Chondrocyte (in vitro differentiated cells): ENCODE measurements around the gene RPRML. TPM values are rescaled to one million over a fixed set of nuclear protein-coding genes. Genes with fewer than 3 reads are reported as not detected.

ENCODE experiments used
- DNase-seq: peaks from one replicate; pipeline ENCODE4 v3.0.0; 2021; ENCODE audit warnings: mixed read lengths, low spot score
- H3K27ac Mint-ChIP-seq: one replicate; pipeline ENCODE4 v1.8.0; 2021; ENCODE audit warnings: mild to moderate bottlenecking, moderate library complexity, mixed read lengths; ENCODE audit not compliant: unreplicated experiment
- H3K27me3 Mint-ChIP-seq: 2 replicates; pipeline ENCODE4 v1.8.0; 2021; ENCODE audit warnings: low read depth, mixed read lengths
- H3K36me3 Mint-ChIP-seq: 2 replicates; pipeline ENCODE4 v1.8.0; 2021; ENCODE audit warnings: low read depth, mixed read lengths
- H3K4me1 Mint-ChIP-seq: 2 replicates; pipeline ENCODE4 v1.8.0; 2021; ENCODE audit warnings: low read depth, mild to moderate bottlenecking, mixed read lengths
- H3K4me3 Mint-ChIP-seq: one replicate; pipeline ENCODE4 v1.8.0; 2021; ENCODE audit warnings: mild to moderate bottlenecking, moderate library complexity, mixed read lengths; ENCODE audit not compliant: unreplicated experiment
- H3K9me3 Mint-ChIP-seq: 2 replicates; pipeline ENCODE4 v1.8.0; 2021; ENCODE audit warnings: low read depth, mixed read lengths
- CTCF ChIP-seq: fragments of 200-600 bp; sonication (generic); IDR thresholded peaks from 2 replicates; pipeline ENCODE4 v1.5.0; 2021; ENCODE audit warnings: antibody characterized with exemption, mild to moderate bottlenecking, moderate library complexity
- total RNA-seq: library from RNA; stranded (reverse); gene quantifications from 3 replicates; pipeline ENCODE4 v1.2.1, GENCODE V29; 2021

RPRML gene
- total RNA-seq, 1 donor from 2014 or later: not detected

GRCh38 chr17:46975287-46975686 is 3.8 kb downstream of the RPRML start:
- Mint-ChIP-seq H3K36me3 (peaks cover 2% of the 10 kb centered on the region), H3K4me1 (peaks cover 10% of the 10 kb centered on the region), H3K9me3 (no peaks in the 10 kb centered on the region), H3K27ac (no peak overlapping the region), H3K4me3 (no peak overlapping the region), H3K27me3 (peaks cover 49% of the 10 kb centered on the region)
- DNase-seq: no peak
- no peak for TF ChIP-seq CTCF

DNA sequence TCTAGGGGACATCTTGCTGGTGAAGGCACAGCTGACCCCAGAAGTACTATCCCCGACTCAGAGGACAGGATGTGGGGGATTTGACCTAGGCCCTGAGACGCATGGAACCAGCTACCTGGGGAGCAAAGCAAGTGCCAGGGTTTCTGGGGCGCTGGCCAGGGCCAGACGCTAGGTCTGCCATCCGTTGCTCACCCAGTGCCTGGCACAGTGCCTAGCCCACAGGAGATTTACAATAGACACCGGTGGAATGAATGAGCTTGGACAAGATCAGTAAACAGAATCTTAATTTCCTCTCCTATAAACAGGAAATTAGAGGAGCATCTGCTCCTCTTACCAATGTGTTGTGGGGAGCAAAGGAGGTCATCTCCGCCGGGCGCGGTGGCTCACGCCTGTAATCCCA is 5.0 kb downstream of the RPRML start:
- H3K4me1 Mint-ChIP-seq: peaks cover 7% of the 10 kb centered on the region
- H3K4me3 Mint-ChIP-seq: no peak overlapping the region
- no peak overlapping the region for H3K27ac Mint-ChIP-seq
- TF ChIP-seq CTCF: no peak
- peaks cover 51% of the 10 kb centered on the region for H3K27me3 Mint-ChIP-seq
- H3K36me3 Mint-ChIP-seq: peaks cover 2% of the 10 kb centered on the region
- no peaks in the 10 kb centered on the region for H3K9me3 Mint-ChIP-seq
- no peak for DNase-seq

DNA sequence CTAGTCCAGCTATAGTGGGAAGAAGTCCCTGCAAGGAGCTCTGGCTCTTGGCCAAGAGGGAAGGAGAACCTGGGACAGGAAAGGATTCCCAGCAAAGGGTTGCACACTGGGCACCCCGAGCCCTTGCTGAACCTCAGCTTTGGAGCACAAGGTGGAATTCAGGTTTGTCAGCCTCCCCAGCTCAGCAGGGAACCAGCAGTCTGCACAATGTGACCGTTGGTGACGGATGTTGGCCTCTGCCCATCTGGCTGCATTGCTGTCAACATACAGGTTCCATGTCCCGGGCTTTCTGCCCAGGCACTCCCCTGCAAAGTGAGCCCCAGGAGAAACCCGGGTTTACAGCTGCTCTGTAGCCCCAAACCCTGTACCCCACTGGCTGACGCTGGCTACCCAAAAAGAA is 6.7 kb downstream of the RPRML start:
- Mint-ChIP-seq H3K36me3 (peaks cover 2% of the 10 kb centered on the region), H3K4me1 (no peaks in the 10 kb centered on the region), H3K27ac (no peak overlapping the region), H3K9me3 (no peaks in the 10 kb centered on the region), H3K27me3 (peaks cover 58% of the 10 kb centered on the region), H3K4me3 (no peak overlapping the region)
- DNase-seq: no peak
- TF ChIP-seq CTCF: no peak

DNA sequence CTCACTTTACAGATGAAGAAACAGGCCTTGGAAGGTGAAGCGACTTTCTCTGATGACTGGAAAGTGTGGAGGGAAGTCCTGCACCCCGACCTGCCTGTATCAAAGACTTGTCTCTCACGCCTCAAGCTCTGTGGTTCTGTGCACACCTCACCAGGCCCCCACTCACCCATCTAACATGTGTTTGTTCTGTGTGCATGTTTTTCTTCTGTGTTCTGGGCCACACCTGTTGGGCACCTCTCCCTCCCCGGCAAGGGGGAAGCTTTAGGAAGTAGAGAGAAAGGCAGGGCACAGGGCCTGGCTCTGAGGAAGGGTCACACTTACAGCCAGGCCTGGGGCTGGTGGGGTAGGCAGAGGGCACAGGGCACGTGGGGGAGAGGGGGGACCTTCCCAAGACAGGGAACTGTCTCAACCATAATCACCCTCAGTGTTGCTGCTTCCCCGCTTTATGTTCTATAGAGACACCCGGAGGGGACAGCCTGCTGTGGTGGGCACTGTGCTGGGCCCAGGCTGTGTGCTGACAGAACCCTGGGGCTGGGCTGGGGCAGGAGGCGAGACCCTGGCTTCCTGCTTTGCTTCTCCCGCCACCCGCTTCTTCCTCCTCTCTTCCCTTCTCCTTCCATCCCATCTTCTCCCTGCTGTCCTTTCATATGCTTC is 7.3 kb downstream of the RPRML start:
- peaks cover 58% of the 10 kb centered on the region for H3K27me3 Mint-ChIP-seq
- no peak for DNase-seq
- no peak overlapping the region for H3K4me3 Mint-ChIP-seq
- no peaks in the 10 kb centered on the region for H3K9me3 Mint-ChIP-seq
- H3K36me3 Mint-ChIP-seq: peaks cover 2% of the 10 kb centered on the region
- no peak for TF ChIP-seq CTCF
- H3K4me1 Mint-ChIP-seq: no peaks in the 10 kb centered on the region
- H3K27ac Mint-ChIP-seq: no peak overlapping the region

- no peak overlapping the region for H3K4me3 Mint-ChIP-seq
- H3K27me3 Mint-ChIP-seq: peaks cover 58% of the 10 kb centered on the region
- no peaks in the 10 kb centered on the region for H3K9me3 Mint-ChIP-seq
- no peaks in the 10 kb centered on the region for H3K4me1 Mint-ChIP-seq
- no peak for DNase-seq
- no peak overlapping the region for H3K27ac Mint-ChIP-seq
- TF ChIP-seq CTCF: no peak
- H3K36me3 Mint-ChIP-seq: no peaks in the 10 kb centered on the region
Measured at GRCh38 chr17:46968896-46969295, 10.2 kb downstream of the RPRML start.
